Naive thymus-derived CD4-positive, alpha-beta T cell (primary cell): ENCODE measurements around the gene FOXJ1. TPM values are rescaled to one million over a fixed set of nuclear protein-coding genes. Genes with fewer than 3 reads are reported as not detected.
A peak's percentile ranks its signal among the peaks of the same experiment; 100 is the strongest.

Experiments used
- ATAC-seq: fragments of 150-1000 bp; cut with Tn5 transposase; 2 replicates; pipeline ENCODE4 v1.10.0; 2021; ENCODE audit warnings: mild to moderate bottlenecking, moderate library complexity
- CTCF ChIA-PET: fragments of 350-600 bp; sonication (Branson Sonifier 250); formaldehyde crosslinking; loops from one replicate; lab custom pipeline; 2021; ENCODE audit warnings: antibody characterized with exemption; lab: Charles Lee
- POLR2A ChIA-PET: fragments of 350-600 bp; sonication (Branson Sonifier 250); formaldehyde crosslinking; loops from one replicate; lab custom pipeline; 2021; ENCODE audit warnings: antibody characterized with exemption, inconsistent platforms; lab: Charles Lee
- DNase-seq, 9 donors: peaks; one replicate each; pipeline versions ENCODE4 v3.0.0 to v3.0.0-alpha.2; 2020 to 2022; ENCODE audit warnings: mixed read lengths in 1 of 9
- H3K27ac ChIP-seq: one replicate; pipeline ENCODE4 v1.7.0; 2013; ENCODE audit warnings: mild to moderate bottlenecking, low read depth, low read length, moderate library complexity
- H3K27me3 ChIP-seq, 2 donors: one replicate each; pipeline ENCODE4 v1.7.0; 2013; ENCODE audit warnings: low read length in 2 of 2, mild to moderate bottlenecking in 2 of 2, moderate library complexity in 2 of 2; ENCODE audit not compliant: control insufficient read depth in 2 of 2, insufficient read depth in 2 of 2
- H3K36me3 ChIP-seq, 3 experiments: 1 replicate in 2 of 3; 2 replicates in 1 of 3; pipeline ENCODE4 v1.7.0; 2013; ENCODE audit warnings: low read length in 3 of 3, mild to moderate bottlenecking in 3 of 3, moderate library complexity in 1 of 3; ENCODE audit not compliant: insufficient read depth in 3 of 3, control insufficient read depth in 2 of 3
- H3K4me1 ChIP-seq, 2 donors: one replicate each; pipeline ENCODE4 v1.7.0; 2013; ENCODE audit warnings: low read length in 2 of 2, mild to moderate bottlenecking in 2 of 2, moderate library complexity in 1 of 2; ENCODE audit not compliant: control insufficient read depth in 2 of 2, insufficient read depth in 2 of 2
- H3K4me3 ChIP-seq: 2 replicates; pipeline ENCODE4 v1.7.0; 2013; ENCODE audit warnings: mild to moderate bottlenecking, low read length
- H3K9me3 ChIP-seq, 3 experiments: 1 replicate in 2 of 3; 2 replicates in 1 of 3; pipeline ENCODE4 v1.7.0; 2013; ENCODE audit warnings: low read length in 3 of 3; ENCODE audit not compliant: control insufficient read depth in 2 of 3
- H3K27ac Mint-ChIP-seq, 9 donors: one replicate each; pipeline ENCODE4 v1.8.0; 2020 to 2022; ENCODE audit warnings: mixed read lengths in 9 of 9, mild to moderate bottlenecking in 8 of 9, moderate library complexity in 5 of 9, inconsistent platforms in 2 of 9
- H3K27me3 Mint-ChIP-seq, 5 donors: one replicate each; pipeline ENCODE4 v1.8.0; 2021 to 2022; ENCODE audit warnings: mixed read lengths in 5 of 5, mild to moderate bottlenecking in 1 of 5
- H3K36me3 Mint-ChIP-seq, 5 donors: one replicate each; pipeline ENCODE4 v1.8.0; 2020 to 2022; ENCODE audit warnings: mixed read lengths in 5 of 5, mild to moderate bottlenecking in 3 of 5, inconsistent platforms in 1 of 5
- H3K4me1 Mint-ChIP-seq, 7 donors: one replicate each; pipeline ENCODE4 v1.8.0; 2020 to 2022; ENCODE audit warnings: mixed read lengths in 7 of 7, mild to moderate bottlenecking in 3 of 7, inconsistent platforms in 1 of 7
- H3K4me3 Mint-ChIP-seq, 10 donors: one replicate each; pipeline ENCODE4 v1.8.0; 2020 to 2022; ENCODE audit warnings: mild to moderate bottlenecking in 10 of 10, mixed read lengths in 10 of 10, moderate library complexity in 6 of 10, inconsistent platforms in 2 of 10
- H3K9me3 Mint-ChIP-seq, 11 donors: one replicate each; pipeline ENCODE4 v1.8.0; 2020 to 2022; ENCODE audit warnings: mixed read lengths in 11 of 11, mild to moderate bottlenecking in 4 of 11, inconsistent platforms in 1 of 11, moderate library complexity in 1 of 11
- intact Hi-C, 2 donors: fragments of 100-400 bp; cut with micrococcal nuclease; formaldehyde crosslinking; loops; one replicate each; pipeline ENCODE4 v1.15.1; 2023
- polyA plus RNA-seq, 2 donors: library from polyadenylated mRNA; unstranded; fragments of 300-500 nt; fragmentation: Illumina TruSeq; gene quantifications; one replicate each; pipeline ENCODE4 v1.2.3, GENCODE V29; 2021
- total RNA-seq, 6 experiments: library from RNA in 5 of 6; stranded (reverse) in 5 of 6; gene quantifications; 1 replicate in 5 of 6; 2 replicates in 1 of 6; pipeline ENCODE4 v1.2.3 and lab custom pipeline; 2021 to 2026

FOXJ1 gene
- total and polyA plus RNA-seq, 7 experiments from 2014 or later: 0.27 to 2.2 (median 1.4) TPM

GRCh38 chr17:76102944-76103273, 38.1 kb downstream of the FOXJ1 start:
- peaks cover 0 to 32% (median 4%) of the 10 kb centered on the region in 3 experiments for H3K36me3 ChIP-seq
- H3K9me3 ChIP-seq: no peaks in the 10 kb centered on the region
- H3K27me3 ChIP-seq: no peaks in the 10 kb centered on the region
- POLR2A ChIA-PET: interaction anchor here (0.6 to 2.6 kb wide), 13 partner anchors 10 to 281 kb away, joined by 3 to 13 read pairs (median 7); partner anchors contain the start of genes SPHK1 and WBP2
- Mint-ChIP-seq H3K36me3 (peaks cover 4 to 17% (median 10%) of the 10 kb centered on the region in 5 donors), H3K27ac (peak overlapping the region; percentile 96 to 99 (median 97)), H3K4me1 (peaks cover 6 to 47% (median 32%) of the 10 kb centered on the region in 7 donors), H3K4me3 (peak overlapping the region; percentile 82 to 98 (median 96)), H3K27me3 (no peaks in the 10 kb centered on the region), H3K9me3 (no peaks in the 10 kb centered on the region)
- peak overlapping the region; percentile 82 for H3K27ac ChIP-seq
- no peak for ATAC-seq
- H3K4me1 ChIP-seq: peaks cover 6 to 16% of the 10 kb centered on the region in 2 donors
- peak overlapping the region; percentile 72 for H3K4me3 ChIP-seq
- CTCF ChIA-PET: interaction anchor here (0.5 to 2.6 kb wide), 4 partner anchors 75 to 1176 kb away, joined by 3 to 13 read pairs (median 6); no protein-coding TSS in a partner anchor
- DNase-seq: no peak
- intact Hi-C loops: loop anchor here (1.0 to 10.0 kb wide), 8 partner anchors 18 to 402 kb away; partner anchors contain the start of genes FOXJ1 (in 1 of the 2), MRPL38 (in 1 of the 2), RHBDF2 (in 1 of the 2) and SRP68 (in 1 of the 2)

GRCh38 chr17:76097716-76098295, 43.2 kb downstream of the FOXJ1 start:
- Histone ChIP-seq H3K4me3 (no peak overlapping the region), H3K9me3 (no peaks in the 10 kb centered on the region), H3K27ac (no peak overlapping the region), H3K27me3 (no peaks in the 10 kb centered on the region), H3K36me3 (peaks cover 10 to 79% (median 11%) of the 10 kb centered on the region in 3 experiments), H3K4me1 (peaks cover 0 to 8% of the 10 kb centered on the region in 2 donors)
- ATAC-seq (no peak), DNase-seq (no peak)
- Mint-ChIP-seq H3K27ac (peak overlapping the region in 1 of 9 donors; percentile 9), H3K4me1 (peaks cover 6 to 29% (median 24%) of the 10 kb centered on the region in 7 donors), H3K9me3 (peaks cover 0 to 2% (median 0%) of the 10 kb centered on the region in 11 donors), H3K27me3 (no peaks in the 10 kb centered on the region), H3K4me3 (no peak overlapping the region), H3K36me3 (peaks cover 4 to 39% (median 22%) of the 10 kb centered on the region in 5 donors)
- ChIA-PET CTCF (no interaction called here), POLR2A (no interaction called here)
- intact Hi-C loops: no loop called here

GRCh38 chr17:76095943-76096342, 45.1 kb downstream of the FOXJ1 start:
- ATAC-seq: no peak
- Mint-ChIP-seq H3K9me3 (peaks cover 0 to 2% (median 0%) of the 10 kb centered on the region in 11 donors), H3K36me3 (peaks cover 3 to 42% (median 21%) of the 10 kb centered on the region in 5 donors), H3K4me1 (peaks cover 0 to 21% (median 15%) of the 10 kb centered on the region in 7 donors), H3K4me3 (no peak overlapping the region), H3K27ac (peak overlapping the region in 1 of 9 donors; percentile 49), H3K27me3 (no peaks in the 10 kb centered on the region)
- intact Hi-C loops: no loop called here
- CTCF ChIA-PET: interaction anchor here (1.3 kb wide), 1 partner anchor 82 kb away, joined by 3 read pairs; no protein-coding TSS in a partner anchor
- Histone ChIP-seq H3K4me3 (no peak overlapping the region), H3K27ac (no peak overlapping the region), H3K36me3 (peaks cover 6 to 84% (median 11%) of the 10 kb centered on the region in 3 experiments), H3K9me3 (no peaks in the 10 kb centered on the region), H3K4me1 (no peaks in the 10 kb centered on the region), H3K27me3 (no peaks in the 10 kb centered on the region)
- DNase-seq: no peak
- POLR2A ChIA-PET: no interaction called here

- ATAC-seq: no peak
- H3K9me3 ChIP-seq: no peaks in the 10 kb centered on the region
- Mint-ChIP-seq H3K4me3 (no peak overlapping the region), H3K27ac (peak overlapping the region in 1 of 9 donors; percentile 24), H3K4me1 (peaks cover 0 to 11% (median 9%) of the 10 kb centered on the region in 7 donors), H3K27me3 (no peaks in the 10 kb centered on the region), H3K36me3 (peaks cover 3 to 37% (median 12%) of the 10 kb centered on the region in 5 donors), H3K9me3 (peaks cover 0 to 3% (median 0%) of the 10 kb centered on the region in 11 donors)
- H3K4me3 ChIP-seq: no peak overlapping the region
- intact Hi-C loops: no loop called here
- DNase-seq: no peak
- peaks cover 7 to 90% (median 16%) of the 10 kb centered on the region in 3 experiments for H3K36me3 ChIP-seq
- no peak overlapping the region for H3K27ac ChIP-seq
- no peaks in the 10 kb centered on the region for H3K4me1 ChIP-seq
- H3K27me3 ChIP-seq: no peaks in the 10 kb centered on the region
- ChIA-PET CTCF (interaction anchor here (0.6 kb wide), 1 partner anchor 13 kb away, joined by 4 read pairs; no protein-coding TSS in a partner anchor), POLR2A (no interaction called here)
These were observed 47.0 kb downstream of the FOXJ1 start for GRCh38 chr17:76094046-76094445.

GRCh38 chr17:76092526-76093413, 48.3 kb downstream of the FOXJ1 start:
- ChIA-PET POLR2A (interaction anchor here (1.5 kb wide), 1 partner anchor 10 kb away, joined by 7 read pairs; the partner anchor contains the start of gene EXOC7), CTCF (interaction anchor here (0.7 kb wide), 1 partner anchor 77 kb away, joined by 3 read pairs; no protein-coding TSS in a partner anchor)
- ATAC-seq (no peak), DNase-seq (no peak)
- H3K27me3 ChIP-seq: no peaks in the 10 kb centered on the region
- Mint-ChIP-seq H3K4me3 (peak overlapping the region in 1 of 10 donors; percentile 21), H3K9me3 (peaks cover 0 to 3% (median 0%) of the 10 kb centered on the region in 11 donors), H3K4me1 (peaks cover 0 to 11% (median 9%) of the 10 kb centered on the region in 7 donors), H3K27ac (peak overlapping the region in 3 of 9 donors; percentile 46 to 60 (median 49)), H3K27me3 (no peaks in the 10 kb centered on the region), H3K36me3 (peaks cover 3 to 41% (median 10%) of the 10 kb centered on the region in 5 donors)
- H3K4me3 ChIP-seq: no peak overlapping the region
- peaks cover 10 to 94% (median 26%) of the 10 kb centered on the region in 3 experiments for H3K36me3 ChIP-seq
- H3K9me3 ChIP-seq: no peaks in the 10 kb centered on the region
- intact Hi-C loops: no loop called here
- H3K27ac ChIP-seq: no peak overlapping the region
- H3K4me1 ChIP-seq: no peaks in the 10 kb centered on the region
